22Rv1 (cell line): ENCODE data around the gene ABHD12.

ENCODE experiments used
- ZFX ChIP-seq: fragments of 450-650 bp; IDR thresholded peaks from 2 replicates; pipeline ENCODE4 v1.6.1; 2017; ENCODE audit warnings: antibody characterized with exemption, borderline replicate concordance
- TF ChIP-seq, protein P1 (sequence below): fragments of 450-650 bp; IDR thresholded peaks from 2 replicates; pipeline ENCODE4 v1.5.1; 2017; ENCODE audit warnings: mild to moderate bottlenecking

DNA sequence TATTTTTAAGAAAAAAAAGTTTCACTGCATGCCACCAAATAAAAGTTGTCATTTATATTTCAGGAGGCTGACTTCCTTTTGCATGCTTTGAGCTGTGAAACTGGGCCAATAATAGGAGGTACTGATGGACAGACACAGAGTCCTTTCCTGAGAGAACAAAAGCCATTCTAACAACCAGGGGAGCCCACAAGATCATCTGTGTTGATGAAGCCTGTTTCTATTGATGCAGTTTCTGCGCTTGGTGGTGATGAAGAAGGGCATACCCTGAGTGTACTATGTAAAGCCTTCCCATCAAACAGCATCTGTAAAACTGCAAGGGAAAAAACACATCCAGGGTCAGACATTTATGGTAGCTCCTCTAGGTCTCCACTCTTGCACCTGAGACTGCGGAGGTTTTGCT, 34.8 kb downstream of the ABHD12 start:
- TF ChIP-seq, protein P1, sequence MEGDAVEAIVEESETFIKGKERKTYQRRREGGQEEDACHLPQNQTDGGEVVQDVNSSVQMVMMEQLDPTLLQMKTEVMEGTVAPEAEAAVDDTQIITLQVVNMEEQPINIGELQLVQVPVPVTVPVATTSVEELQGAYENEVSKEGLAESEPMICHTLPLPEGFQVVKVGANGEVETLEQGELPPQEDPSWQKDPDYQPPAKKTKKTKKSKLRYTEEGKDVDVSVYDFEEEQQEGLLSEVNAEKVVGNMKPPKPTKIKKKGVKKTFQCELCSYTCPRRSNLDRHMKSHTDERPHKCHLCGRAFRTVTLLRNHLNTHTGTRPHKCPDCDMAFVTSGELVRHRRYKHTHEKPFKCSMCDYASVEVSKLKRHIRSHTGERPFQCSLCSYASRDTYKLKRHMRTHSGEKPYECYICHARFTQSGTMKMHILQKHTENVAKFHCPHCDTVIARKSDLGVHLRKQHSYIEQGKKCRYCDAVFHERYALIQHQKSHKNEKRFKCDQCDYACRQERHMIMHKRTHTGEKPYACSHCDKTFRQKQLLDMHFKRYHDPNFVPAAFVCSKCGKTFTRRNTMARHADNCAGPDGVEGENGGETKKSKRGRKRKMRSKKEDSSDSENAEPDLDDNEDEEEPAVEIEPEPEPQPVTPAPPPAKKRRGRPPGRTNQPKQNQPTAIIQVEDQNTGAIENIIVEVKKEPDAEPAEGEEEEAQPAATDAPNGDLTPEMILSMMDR, result no peak
- no peak for TF ChIP-seq ZFX
